ENCODE measurements around the gene DYNC2I2.
"Not testable (repeated sequence)": the region's sequence is repeated elsewhere in the genome, so short reads cannot be mapped to it uniquely, and the experiment has no call there.

Gene DYNC2I2

DNA sequence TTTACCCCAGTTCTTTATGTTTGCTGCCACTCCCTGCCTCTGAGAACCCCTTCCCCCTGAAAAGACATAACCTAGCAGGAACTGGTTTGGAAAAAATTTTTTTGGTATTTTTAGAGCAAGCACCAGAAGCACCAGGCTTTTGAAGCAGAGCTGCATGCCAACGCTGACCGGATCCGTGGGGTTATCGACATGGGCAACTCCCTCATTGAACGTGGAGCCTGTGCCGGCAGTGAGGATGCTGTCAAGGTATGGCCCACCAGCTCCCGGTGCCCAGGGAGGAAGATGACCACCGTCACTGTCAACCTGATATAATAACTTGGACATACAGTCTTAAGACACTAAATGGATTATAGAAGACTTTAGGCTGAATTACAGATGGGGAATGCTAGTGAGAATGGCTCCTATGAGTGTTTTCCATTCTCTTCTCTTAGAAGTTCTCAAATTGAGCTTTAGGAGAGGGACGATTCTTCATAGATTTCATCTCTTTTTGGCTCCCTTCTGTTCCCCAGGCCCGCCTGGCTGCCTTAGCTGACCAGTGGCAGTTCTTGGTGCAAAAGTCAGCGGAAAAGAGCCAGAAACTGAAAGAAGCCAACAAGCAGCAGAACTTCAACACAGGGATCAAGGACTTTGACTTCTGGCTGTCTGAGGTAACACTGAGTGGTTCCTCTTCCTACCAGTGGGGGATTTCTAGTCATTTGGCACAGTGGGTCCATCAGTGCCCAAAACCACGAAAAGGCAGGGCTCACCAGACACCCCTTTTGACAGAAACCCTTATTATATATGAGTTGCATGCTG lies 44.9 kb downstream of the DYNC2I2 start:
- Histone ChIP-seq H3K27ac (ENCODE audit: low read depth, low read length) (no peak overlapping the region), H3K9me3 (ENCODE audit: control insufficient read depth, insufficient read depth, low read length) (no peaks in the 10 kb centered on the region), H3K4me1 (ENCODE audit: control insufficient read depth, insufficient read depth, low read length) (no peaks in the 10 kb centered on the region), H3K27me3 (ENCODE audit: control insufficient read depth, insufficient read depth, low read length) (no peaks in the 10 kb centered on the region), H3K4me3 (ENCODE audit: low read depth, low read length) (no peak overlapping the region), H3K9ac (ENCODE audit: low read depth, low read length) (no peak overlapping the region), H3K36me3 (ENCODE audit: control insufficient read depth, insufficient read depth, low read length) (peaks cover 94% of the 10 kb centered on the region)

DNA sequence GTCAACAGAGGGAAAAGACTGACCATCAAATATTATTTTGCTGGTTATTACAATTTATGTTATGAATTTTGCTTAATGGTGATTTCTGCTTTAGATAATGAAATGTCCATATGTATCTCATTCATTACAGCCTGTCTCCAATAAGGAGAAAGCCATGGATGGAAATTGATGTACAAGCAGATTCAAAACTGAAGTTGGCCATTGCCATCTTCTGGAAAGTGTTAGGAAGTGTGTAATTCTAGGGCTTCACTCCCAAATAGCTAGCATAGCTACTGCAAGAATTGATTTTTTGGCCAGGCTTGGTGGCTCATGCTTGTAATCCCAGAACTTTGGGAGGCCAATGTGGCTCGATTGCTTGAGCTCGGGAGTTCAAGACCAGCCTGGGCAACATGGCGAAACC lies 45.8 kb downstream of the DYNC2I2 start:
- Histone ChIP-seq H3K9me3 (ENCODE audit: control insufficient read depth, insufficient read depth, low read length) (no peaks in the 10 kb centered on the region), H3K9ac (ENCODE audit: low read depth, low read length) (no peak overlapping the region), H3K27me3 (ENCODE audit: control insufficient read depth, insufficient read depth, low read length) (no peaks in the 10 kb centered on the region), H3K4me1 (ENCODE audit: control insufficient read depth, insufficient read depth, low read length) (no peaks in the 10 kb centered on the region), H3K4me3 (ENCODE audit: low read depth, low read length) (no peak overlapping the region), H3K27ac (ENCODE audit: low read depth, low read length) (no peak overlapping the region), H3K36me3 (ENCODE audit: control insufficient read depth, insufficient read depth, low read length) (peaks cover 91% of the 10 kb centered on the region)

DNA sequence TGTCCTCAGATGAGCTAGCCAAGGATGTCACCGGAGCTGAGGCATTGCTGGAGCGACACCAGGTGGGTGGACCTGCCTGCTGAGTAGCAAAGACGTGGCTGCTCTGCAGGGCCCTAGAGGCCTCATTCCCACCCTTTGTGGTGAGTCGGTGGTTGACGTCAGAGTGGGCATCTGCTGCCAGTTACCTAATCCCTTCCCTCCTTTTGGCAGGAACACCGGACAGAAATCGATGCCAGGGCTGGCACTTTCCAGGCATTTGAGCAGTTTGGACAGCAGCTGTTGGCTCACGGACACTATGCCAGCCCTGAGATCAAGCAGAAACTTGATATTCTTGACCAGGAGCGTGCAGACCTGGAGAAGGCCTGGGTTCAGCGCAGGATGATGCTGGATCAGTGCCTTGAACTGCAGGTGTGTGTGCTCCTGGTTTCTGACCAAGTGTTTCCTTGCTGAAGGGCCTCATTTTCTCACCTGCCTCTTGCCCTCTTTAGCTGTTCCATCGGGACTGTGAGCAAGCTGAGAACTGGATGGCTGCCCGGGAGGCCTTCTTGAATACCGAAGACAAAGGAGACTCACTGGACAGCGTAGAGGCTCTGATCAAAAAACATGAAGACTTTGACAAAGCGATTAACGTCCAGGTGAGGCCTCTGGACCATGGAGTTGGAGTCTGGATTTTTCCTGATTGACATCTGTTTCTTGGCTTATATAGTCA lies 48.9 kb downstream of the DYNC2I2 start:
- Histone ChIP-seq H3K27me3 (ENCODE audit: control insufficient read depth, insufficient read depth, low read length) (no peaks in the 10 kb centered on the region), H3K9me3 (ENCODE audit: control insufficient read depth, insufficient read depth, low read length) (no peaks in the 10 kb centered on the region), H3K27ac (ENCODE audit: low read depth, low read length) (no peak overlapping the region)

DNA sequence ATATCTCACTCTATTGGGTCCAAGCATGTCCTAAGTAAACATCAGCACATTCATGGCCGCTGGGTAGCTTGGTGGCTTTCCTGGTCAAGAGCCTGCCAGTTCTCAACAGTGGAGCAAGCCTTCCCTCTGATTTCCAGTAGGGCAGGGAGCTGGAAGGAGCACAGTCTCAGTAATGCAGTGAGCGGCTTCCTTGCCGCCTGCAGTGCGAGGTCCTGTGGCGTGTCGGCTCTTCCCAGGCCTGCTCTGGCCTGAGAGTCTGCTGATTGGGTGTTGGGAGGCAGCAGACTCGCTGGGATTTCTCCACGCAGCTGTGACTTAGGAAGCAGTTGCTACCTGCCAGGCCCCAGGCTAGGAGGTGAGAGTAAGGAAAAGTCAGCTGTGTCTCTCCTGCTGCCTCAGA lies 53.0 kb downstream of the DYNC2I2 start:
- Histone ChIP-seq H3K9me3 (ENCODE audit: control insufficient read depth, insufficient read depth, low read length) (no peaks in the 10 kb centered on the region), H3K36me3 (ENCODE audit: control insufficient read depth, insufficient read depth, low read length) (peaks cover 72% of the 10 kb centered on the region), H3K4me1 (ENCODE audit: control insufficient read depth, insufficient read depth, low read length) (no peaks in the 10 kb centered on the region), H3K9ac (ENCODE audit: low read depth, low read length) (no peak overlapping the region), H3K27ac (ENCODE audit: low read depth, low read length) (no peak overlapping the region), H3K4me3 (ENCODE audit: low read depth, low read length) (no peak overlapping the region), H3K27me3 (ENCODE audit: control insufficient read depth, insufficient read depth, low read length) (no peaks in the 10 kb centered on the region)

More for the DNA sequence above, 48.9 kb downstream of the DYNC2I2 start:
- Histone ChIP-seq H3K36me3 (ENCODE audit: control insufficient read depth, insufficient read depth, low read length) (peaks cover 83% of the 10 kb centered on the region), H3K4me1 (ENCODE audit: control insufficient read depth, insufficient read depth, low read length) (no peaks in the 10 kb centered on the region), H3K4me3 (ENCODE audit: low read depth, low read length) (no peak overlapping the region), H3K9ac (ENCODE audit: low read depth, low read length) (no peak overlapping the region)

DNA sequence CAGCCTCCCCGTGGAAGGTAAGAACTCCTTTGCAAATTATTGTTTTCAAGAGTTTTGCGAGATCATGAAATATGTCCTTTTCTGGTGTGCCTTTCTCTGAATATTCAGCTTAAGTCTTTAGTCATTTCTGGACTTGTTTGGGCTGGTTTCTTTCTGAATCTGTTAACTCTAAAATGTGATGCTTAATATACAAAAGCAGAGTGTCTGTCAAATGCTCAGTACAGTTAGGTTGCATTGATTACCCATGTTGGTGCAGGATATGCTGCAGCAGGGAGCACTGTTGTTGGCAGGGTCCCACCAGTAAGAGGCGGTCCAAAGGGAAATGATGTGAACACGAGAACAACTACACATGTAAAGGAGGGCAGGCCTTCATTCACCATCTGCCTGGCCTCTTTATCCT lies 56.5 kb downstream of the DYNC2I2 start:
- Histone ChIP-seq H3K27me3 (ENCODE audit: control insufficient read depth, insufficient read depth, low read length) (no peaks in the 10 kb centered on the region), H3K4me3 (ENCODE audit: low read depth, low read length) (no peak overlapping the region), H3K9me3 (ENCODE audit: control insufficient read depth, insufficient read depth, low read length) (no peaks in the 10 kb centered on the region), H3K27ac (ENCODE audit: low read depth, low read length) (no peak overlapping the region), H3K9ac (ENCODE audit: low read depth, low read length) (no peak overlapping the region), H3K4me1 (ENCODE audit: control insufficient read depth, insufficient read depth, low read length) (no peaks in the 10 kb centered on the region), H3K36me3 (ENCODE audit: control insufficient read depth, insufficient read depth, low read length) (peaks cover 75% of the 10 kb centered on the region)

DNA sequence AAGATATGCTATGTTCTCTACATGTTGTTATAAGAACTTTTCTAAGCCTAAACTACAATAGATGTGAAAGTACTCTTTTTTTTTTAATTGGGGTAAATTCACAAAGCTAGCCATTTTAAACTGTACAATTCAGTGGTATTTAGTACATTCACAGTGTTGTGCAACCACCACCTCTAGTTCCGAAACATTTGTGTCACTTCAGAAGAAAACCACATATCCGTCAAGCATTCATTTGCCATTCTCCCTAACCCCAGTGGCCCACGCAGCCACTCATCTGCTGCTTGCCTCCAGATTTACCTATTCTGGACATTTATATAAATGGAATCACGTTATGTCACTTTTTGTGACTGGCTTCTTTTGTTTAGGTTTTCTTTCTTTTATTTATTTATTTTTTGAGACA lies 61.2 kb downstream of the DYNC2I2 start:
- Histone ChIP-seq H3K4me1 (ENCODE audit: control insufficient read depth, insufficient read depth, low read length) (no peaks in the 10 kb centered on the region), H3K9me3 (ENCODE audit: control insufficient read depth, insufficient read depth, low read length) (no peaks in the 10 kb centered on the region), H3K4me3 (ENCODE audit: low read depth, low read length) (no peak overlapping the region), H3K9ac (ENCODE audit: low read depth, low read length) (no peak overlapping the region), H3K36me3 (ENCODE audit: control insufficient read depth, insufficient read depth, low read length) (peaks cover 89% of the 10 kb centered on the region), H3K27me3 (ENCODE audit: control insufficient read depth, insufficient read depth, low read length) (no peaks in the 10 kb centered on the region), H3K27ac (ENCODE audit: low read depth, low read length) (no peak overlapping the region)

DNA sequence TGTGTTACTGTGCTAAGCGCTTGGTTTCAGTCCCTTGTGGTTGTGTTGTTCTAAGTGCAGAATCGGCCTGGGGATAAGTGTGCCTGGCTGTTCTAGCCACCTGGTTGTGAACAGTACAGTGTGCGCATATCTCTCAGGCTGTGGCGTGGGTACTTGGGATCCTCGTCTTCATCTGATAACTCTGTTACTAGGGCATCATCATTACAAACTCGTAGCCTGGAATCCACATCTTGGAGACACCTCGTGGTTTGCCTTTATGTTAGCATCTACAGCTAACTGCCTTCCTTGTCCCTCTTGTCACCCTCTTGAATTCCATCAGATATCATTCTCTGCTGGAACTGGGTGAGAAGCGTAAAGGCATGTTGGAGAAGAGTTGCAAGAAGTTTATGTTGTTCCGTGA lies 62.8 kb downstream of the DYNC2I2 start:
- Histone ChIP-seq H3K27ac (ENCODE audit: low read depth, low read length) (no peak overlapping the region), H3K9me3 (ENCODE audit: control insufficient read depth, insufficient read depth, low read length) (no peaks in the 10 kb centered on the region), H3K27me3 (ENCODE audit: control insufficient read depth, insufficient read depth, low read length) (no peaks in the 10 kb centered on the region), H3K36me3 (ENCODE audit: control insufficient read depth, insufficient read depth, low read length) (peaks cover 82% of the 10 kb centered on the region), H3K4me3 (ENCODE audit: low read depth, low read length) (no peak overlapping the region), H3K4me1 (ENCODE audit: control insufficient read depth, insufficient read depth, low read length) (no peaks in the 10 kb centered on the region), H3K9ac (ENCODE audit: low read depth, low read length) (no peak overlapping the region)

DNA sequence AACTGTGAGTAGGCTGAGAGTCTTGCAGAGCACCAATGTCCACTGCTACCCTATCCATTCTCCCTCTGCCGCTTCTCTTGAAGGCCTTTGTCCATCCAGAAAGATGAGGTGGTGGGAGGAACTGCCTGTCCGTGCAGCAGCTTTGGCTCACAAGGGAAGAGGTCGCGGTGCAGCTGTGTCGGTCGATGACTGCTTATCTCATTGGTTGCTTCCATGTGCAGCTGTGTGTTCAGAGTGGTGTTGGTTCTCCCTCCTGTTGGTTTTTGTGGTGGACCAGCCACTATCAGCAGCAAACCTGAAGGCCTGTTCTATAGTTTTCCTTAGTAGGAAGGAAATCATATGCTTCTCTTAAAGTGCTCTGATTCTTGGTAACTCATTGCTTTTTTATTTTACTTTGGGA lies 63.6 kb downstream of the DYNC2I2 start:
- H3K36me3 ChIP-seq (ENCODE audit: control insufficient read depth, insufficient read depth, low read length): peaks cover 82% of the 10 kb centered on the region

DNA sequence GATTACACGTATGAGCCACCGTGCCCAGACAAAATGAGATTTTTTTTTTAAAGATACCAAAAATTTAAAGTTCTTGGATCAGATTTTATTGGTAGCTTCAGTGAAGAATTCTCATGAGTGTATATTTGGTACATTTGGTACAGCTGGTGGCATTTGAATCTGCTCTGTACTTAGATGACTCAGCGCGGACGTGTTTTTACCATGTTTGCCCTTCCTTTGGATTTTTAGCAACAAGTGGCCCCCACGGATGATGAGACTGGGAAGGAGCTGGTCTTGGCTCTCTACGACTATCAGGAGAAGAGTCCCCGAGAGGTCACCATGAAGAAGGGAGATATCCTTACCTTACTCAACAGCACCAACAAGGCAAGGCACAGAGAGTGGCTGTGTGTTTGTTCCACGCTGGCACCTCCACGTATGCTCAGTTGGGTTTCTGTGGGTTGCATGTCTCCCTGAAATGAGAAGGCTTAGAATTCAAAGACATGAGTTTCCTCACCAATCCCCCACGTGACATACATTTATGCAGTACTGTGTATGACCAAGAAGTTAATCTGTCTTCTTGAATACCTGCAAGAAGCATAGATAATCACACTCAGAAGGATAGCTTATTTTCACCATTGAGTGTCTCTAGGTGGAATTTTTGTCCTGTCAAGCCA lies 67.9 kb downstream of the DYNC2I2 start:
- H3K27ac ChIP-seq (ENCODE audit: low read depth, low read length): no peak overlapping the region
- no peaks in the 10 kb centered on the region for H3K27me3 ChIP-seq (ENCODE audit: control insufficient read depth, insufficient read depth, low read length)
- H3K4me1 ChIP-seq (ENCODE audit: control insufficient read depth, insufficient read depth, low read length): no peaks in the 10 kb centered on the region
- H3K9me3 ChIP-seq (ENCODE audit: control insufficient read depth, insufficient read depth, low read length): no peaks in the 10 kb centered on the region
- peaks cover 88% of the 10 kb centered on the region for H3K36me3 ChIP-seq (ENCODE audit: control insufficient read depth, insufficient read depth, low read length)
- no peak overlapping the region for H3K9ac ChIP-seq (ENCODE audit: low read depth, low read length)
- no peak overlapping the region for H3K4me3 ChIP-seq (ENCODE audit: low read depth, low read length)

More for the DNA sequence above, 63.6 kb downstream of the DYNC2I2 start:
- Histone ChIP-seq H3K4me3 (ENCODE audit: low read depth, low read length) (no peak overlapping the region), H3K27me3 (ENCODE audit: control insufficient read depth, insufficient read depth, low read length) (no peaks in the 10 kb centered on the region), H3K4me1 (ENCODE audit: control insufficient read depth, insufficient read depth, low read length) (no peaks in the 10 kb centered on the region), H3K9ac (ENCODE audit: low read depth, low read length) (no peak overlapping the region), H3K27ac (ENCODE audit: low read depth, low read length) (no peak overlapping the region), H3K9me3 (ENCODE audit: control insufficient read depth, insufficient read depth, low read length) (no peaks in the 10 kb centered on the region)

DNA sequence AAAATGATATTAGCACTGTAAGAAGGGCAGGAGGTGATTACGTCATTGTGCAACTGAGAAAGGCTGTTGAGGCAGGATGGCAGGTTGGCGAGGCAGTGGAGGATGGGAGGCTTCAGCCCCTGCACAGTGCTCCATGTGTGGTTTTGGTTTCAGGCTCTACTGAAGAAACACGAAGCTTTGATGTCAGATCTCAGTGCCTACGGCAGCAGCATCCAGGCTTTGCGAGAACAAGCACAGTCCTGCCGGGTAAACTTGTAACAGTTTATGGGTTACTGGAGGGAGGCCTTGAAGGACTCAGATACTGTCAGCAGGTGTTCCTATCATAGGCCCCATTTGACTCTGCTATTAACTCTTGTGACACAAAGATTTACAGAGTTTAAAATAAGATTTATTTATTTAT lies 69.2 kb downstream of the DYNC2I2 start:
- Histone ChIP-seq H3K27me3 (ENCODE audit: control insufficient read depth, insufficient read depth, low read length) (no peaks in the 10 kb centered on the region), H3K4me1 (ENCODE audit: control insufficient read depth, insufficient read depth, low read length) (no peaks in the 10 kb centered on the region), H3K9me3 (ENCODE audit: control insufficient read depth, insufficient read depth, low read length) (no peaks in the 10 kb centered on the region), H3K27ac (ENCODE audit: low read depth, low read length) (no peak overlapping the region), H3K9ac (ENCODE audit: low read depth, low read length) (no peak overlapping the region), H3K36me3 (ENCODE audit: control insufficient read depth, insufficient read depth, low read length) (peaks cover 88% of the 10 kb centered on the region), H3K4me3 (ENCODE audit: low read depth, low read length) (no peak overlapping the region)

DNA sequence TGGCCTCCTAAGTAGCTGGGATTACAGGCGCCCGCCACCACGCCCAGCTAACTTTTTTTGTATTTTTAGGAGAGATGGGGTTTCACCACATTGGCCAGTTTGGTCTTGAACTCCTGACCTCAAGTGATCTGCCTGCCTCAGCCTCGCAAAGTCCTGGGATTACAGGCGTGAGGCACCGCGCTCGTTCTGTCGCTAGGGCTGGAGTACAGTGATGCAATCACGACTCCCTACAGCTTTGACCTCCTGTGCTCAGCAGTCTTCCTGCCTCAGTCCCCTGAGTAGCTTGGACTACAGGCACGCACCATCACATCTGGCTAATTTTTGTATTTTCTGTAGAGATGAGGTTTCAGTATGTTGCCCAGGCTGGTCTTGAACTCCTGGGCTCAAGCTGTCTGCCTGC lies 69.7 kb downstream of the DYNC2I2 start:
- not testable (repeated sequence) for H3K4me3 ChIP-seq (ENCODE audit: low read depth, low read length); H3K27me3 ChIP-seq (ENCODE audit: control insufficient read depth, insufficient read depth, low read length)

More for the DNA sequence above, 69.7 kb downstream of the DYNC2I2 start:
- H3K36me3 ChIP-seq (ENCODE audit: control insufficient read depth, insufficient read depth, low read length): peaks cover 90% of the 10 kb centered on the region
- H3K27ac ChIP-seq (ENCODE audit: low read depth, low read length); H3K9me3 ChIP-seq (ENCODE audit: control insufficient read depth, insufficient read depth, low read length); H3K4me1 ChIP-seq (ENCODE audit: control insufficient read depth, insufficient read depth, low read length); H3K9ac ChIP-seq (ENCODE audit: low read depth, low read length): not testable (repeated sequence)

Measured in HUES48 (cell line).